Activated CD4-positive, alpha-beta T cell treated with anti-CD3 and anti-CD28 coated beads for 36 hours (primary cell): Measurements from ENCODE around the gene ERVW-1. TPM values are rescaled to one million over a fixed set of nuclear protein-coding genes. Genes with fewer than 3 reads are reported as not detected.
"Not testable (repeated sequence)": the region's sequence is repeated elsewhere in the genome, so short reads cannot be mapped to it uniquely, and the experiment has no call there.

Experiments used
- ATAC-seq: fragments of 200-7000 bp; cut with Tn5 transposase; one replicate; pipeline ENCODE4 v1.10.0; 2021; ENCODE audit warnings: mild to moderate bottlenecking, moderate library complexity
- CTCF ChIA-PET: fragments of 350-600 bp; sonication (Branson Sonifier 250); formaldehyde crosslinking; loops from one replicate; lab custom pipeline; 2021; ENCODE audit warnings: antibody characterized with exemption; lab: Charles Lee
- POLR2A ChIA-PET: fragments of 350-600 bp; sonication (Branson Sonifier 250); formaldehyde crosslinking; loops from one replicate; lab custom pipeline; 2021; ENCODE audit warnings: antibody characterized with exemption, inconsistent platforms; lab: Charles Lee
- DNase-seq: peaks from one replicate; pipeline ENCODE4 v3.0.0-alpha.2; 2020
- H3K27ac Mint-ChIP-seq: one replicate; pipeline ENCODE4 v1.8.0; 2021; ENCODE audit warnings: mixed read lengths
- H3K27me3 Mint-ChIP-seq: one replicate; pipeline ENCODE4 v1.8.0; 2021; ENCODE audit warnings: mixed read lengths
- H3K36me3 Mint-ChIP-seq: one replicate; pipeline ENCODE4 v1.8.0; 2021; ENCODE audit warnings: low read depth, mixed read lengths
- H3K4me1 Mint-ChIP-seq: one replicate; pipeline ENCODE4 v1.8.0; 2021; ENCODE audit warnings: mixed read lengths
- H3K4me3 Mint-ChIP-seq: one replicate; pipeline ENCODE4 v1.8.0; 2021; ENCODE audit warnings: mild to moderate bottlenecking, moderate library complexity, mixed read lengths
- H3K9me3 Mint-ChIP-seq: one replicate; pipeline ENCODE4 v1.8.0; 2021; ENCODE audit warnings: low read depth, mixed read lengths
- intact Hi-C, 2 experiments: fragments of 100-400 bp; cut with DNase I in 1 of 2; cut with micrococcal nuclease in 1 of 2; formaldehyde crosslinking; loops; one replicate each; pipeline versions ENCODE4 v1.14.2 to v1.15.1; 2022 to 2024; cut with DNase I, micrococcal nuclease
- total RNA-seq, 2 experiments: library from RNA; stranded (reverse); gene quantifications; one replicate each; pipeline ENCODE4 v1.2.3, GENCODE V29; 2021

ERVW-1 gene
- not detected for total RNA-seq

- CTCF ChIA-PET: interaction anchor here (0.6 kb wide), 1 partner anchor 164 kb away, joined by 3 read pairs; no protein-coding TSS in a partner anchor
Measured at GRCh38 chr7:92477681-92478080, at the start of gene ERVW-1. Gene ERVW-1 (minus strand): TSS chr7:92477946. CDS start chr7:92470381, 7,565 bp downstream.

GRCh38 chr7:92523110-92523509, 45.4 kb upstream of the ERVW-1 start:
- Mint-ChIP-seq H3K9me3 (no peaks in the 10 kb centered on the region), H3K4me1 (peaks cover 16% of the 10 kb centered on the region), H3K36me3 (no peaks in the 10 kb centered on the region), H3K27ac (no peak overlapping the region), H3K4me3 (no peak overlapping the region), H3K27me3 (no peaks in the 10 kb centered on the region)
- POLR2A ChIA-PET: no interaction called here
- CTCF ChIA-PET: interaction anchor here (0.6 kb wide), 1 partner anchor 78 kb away, joined by 3 read pairs; no protein-coding TSS in a partner anchor
- DNase-seq (no peak), ATAC-seq (no peak)
- intact Hi-C loops: no loop called here

More at GRCh38 chr7:92477681-92478080, at the start of gene ERVW-1:
- ATAC-seq, POLR2A ChIA-PET, H3K4me1 Mint-ChIP-seq, H3K9me3 Mint-ChIP-seq, H3K36me3 Mint-ChIP-seq, intact Hi-C loops, H3K27ac Mint-ChIP-seq, H3K27me3 Mint-ChIP-seq, DNase-seq, H3K4me3 Mint-ChIP-seq: not testable (repeated sequence)

GRCh38 chr7:92520024-92520423, 42.3 kb upstream of the ERVW-1 start:
- DNase-seq (no peak), ATAC-seq (no peak)
- CTCF ChIA-PET: interaction anchor here (0.6 kb wide), 1 partner anchor 93 kb away, joined by 4 read pairs; no protein-coding TSS in a partner anchor
- no peaks in the 10 kb centered on the region for H3K9me3 Mint-ChIP-seq
- peak overlapping the region; percentile 15 for H3K27ac Mint-ChIP-seq
- H3K4me1 Mint-ChIP-seq: peaks cover 7% of the 10 kb centered on the region
- no peak overlapping the region for H3K4me3 Mint-ChIP-seq
- peaks cover 7% of the 10 kb centered on the region for H3K36me3 Mint-ChIP-seq
- intact Hi-C loops: no loop called here
- no peaks in the 10 kb centered on the region for H3K27me3 Mint-ChIP-seq
- POLR2A ChIA-PET: no interaction called here

GRCh38 chr7:92517631-92518030, 39.9 kb upstream of the ERVW-1 start:
- peaks cover 7% of the 10 kb centered on the region for H3K4me1 Mint-ChIP-seq

GRCh38 chr7:92513167-92513902, 35.6 kb upstream of the ERVW-1 start:
- H3K27ac Mint-ChIP-seq: no peak overlapping the region
- CTCF ChIA-PET: no interaction called here
- DNase-seq (no peak), ATAC-seq (no peak)
- intact Hi-C loops: no loop called here
- H3K9me3 Mint-ChIP-seq: no peaks in the 10 kb centered on the region
- no peak overlapping the region for H3K4me3 Mint-ChIP-seq
- POLR2A ChIA-PET: interaction anchor here (0.6 kb wide), 1 partner anchor 306 kb away, joined by 5 read pairs; no protein-coding TSS in a partner anchor
- H3K36me3 Mint-ChIP-seq: peaks cover 18% of the 10 kb centered on the region
- no peaks in the 10 kb centered on the region for H3K27me3 Mint-ChIP-seq
- H3K4me1 Mint-ChIP-seq: peaks cover 7% of the 10 kb centered on the region

More at GRCh38 chr7:92517631-92518030, 39.9 kb upstream of the ERVW-1 start:
- ChIA-PET CTCF (interaction anchor here (0.6 to 2.6 kb wide), 3 partner anchors 12 to 29 kb away, joined by 3 to 7 read pairs (median 4); no protein-coding TSS in a partner anchor), POLR2A (interaction anchor here (0.7 to 1.0 kb wide), 2 partner anchors 10 to 11 kb away, joined by 4 to 5 read pairs; partner anchors contain the start of gene RBM48)
- Mint-ChIP-seq H3K4me3 (no peak overlapping the region), H3K9me3 (no peaks in the 10 kb centered on the region), H3K27me3 (no peaks in the 10 kb centered on the region), H3K36me3 (peaks cover 12% of the 10 kb centered on the region), H3K27ac (peak overlapping the region; percentile 34)
- intact Hi-C loops: no loop called here
- ATAC-seq (no peak), DNase-seq (no peak)

GRCh38 chr7:92508946-92509345, 31.2 kb upstream of the ERVW-1 start:
- peaks cover 18% of the 10 kb centered on the region for H3K36me3 Mint-ChIP-seq
- H3K9me3 Mint-ChIP-seq: no peaks in the 10 kb centered on the region
- H3K4me1 Mint-ChIP-seq: no peaks in the 10 kb centered on the region
- no peak for ATAC-seq
- no peak overlapping the region for H3K4me3 Mint-ChIP-seq
- no peak overlapping the region for H3K27ac Mint-ChIP-seq
- H3K27me3 Mint-ChIP-seq: no peaks in the 10 kb centered on the region
- CTCF ChIA-PET: interaction anchor here (0.6 to 0.7 kb wide), 3 partner anchors 81 to 629 kb away, joined by 3 read pairs; no protein-coding TSS in a partner anchor
- DNase-seq: no peak
- POLR2A ChIA-PET: no interaction called here
- intact Hi-C loops: no loop called here

GRCh38 chr7:92506363-92506762, 28.6 kb upstream of the ERVW-1 start:
- ATAC-seq: no peak
- CTCF ChIA-PET: interaction anchor here (0.6 kb wide), 2 partner anchors 11 to 160 kb away, joined by 3 read pairs; no protein-coding TSS in a partner anchor
- H3K27me3 Mint-ChIP-seq: no peaks in the 10 kb centered on the region
- intact Hi-C loops: no loop called here
- peaks cover 14% of the 10 kb centered on the region for H3K36me3 Mint-ChIP-seq
- H3K4me3 Mint-ChIP-seq: no peak overlapping the region
- H3K27ac Mint-ChIP-seq: no peak overlapping the region
- DNase-seq: no peak
- H3K9me3 Mint-ChIP-seq: no peaks in the 10 kb centered on the region
- no peaks in the 10 kb centered on the region for H3K4me1 Mint-ChIP-seq
- POLR2A ChIA-PET: interaction anchor here (0.6 kb wide), 1 partner anchor 54 kb away, joined by 7 read pairs; no protein-coding TSS in a partner anchor

GRCh38 chr7:92504563-92504962, 26.8 kb upstream of the ERVW-1 start:
- no peaks in the 10 kb centered on the region for H3K27me3 Mint-ChIP-seq
- no peak overlapping the region for H3K4me3 Mint-ChIP-seq
- ChIA-PET POLR2A (no interaction called here), CTCF (no interaction called here)
- no peak for DNase-seq
- H3K36me3 Mint-ChIP-seq: peaks cover 18% of the 10 kb centered on the region
- H3K27ac Mint-ChIP-seq: no peak overlapping the region
- intact Hi-C loops: no loop called here
- H3K4me1 Mint-ChIP-seq: no peaks in the 10 kb centered on the region
- H3K9me3 Mint-ChIP-seq: no peaks in the 10 kb centered on the region
- ATAC-seq: no peak

- ATAC-seq: no peak
- no peak for DNase-seq
- intact Hi-C loops: no loop called here
- Mint-ChIP-seq H3K27ac (no peak overlapping the region), H3K36me3 (peaks cover 17% of the 10 kb centered on the region), H3K9me3 (no peaks in the 10 kb centered on the region), H3K4me1 (no peaks in the 10 kb centered on the region), H3K27me3 (no peaks in the 10 kb centered on the region), H3K4me3 (no peak overlapping the region)
- POLR2A ChIA-PET: no interaction called here
- CTCF ChIA-PET: interaction anchor here (0.6 kb wide), 1 partner anchor 163 kb away, joined by 3 read pairs; no protein-coding TSS in a partner anchor
Measured at GRCh38 chr7:92503767-92504166, 26.0 kb upstream of the ERVW-1 start.

GRCh38 chr7:92498557-92498956, 20.8 kb upstream of the ERVW-1 start:
- Mint-ChIP-seq H3K4me1 (no peaks in the 10 kb centered on the region), H3K9me3 (no peaks in the 10 kb centered on the region), H3K4me3 (no peak overlapping the region), H3K27me3 (no peaks in the 10 kb centered on the region), H3K36me3 (peaks cover 12% of the 10 kb centered on the region), H3K27ac (no peak overlapping the region)
- ATAC-seq (no peak), DNase-seq (no peak)
- CTCF ChIA-PET: interaction anchor here (1.0 kb wide), 1 partner anchor 9 kb away, joined by 3 read pairs; no protein-coding TSS in a partner anchor
- intact Hi-C loops: no loop called here
- POLR2A ChIA-PET: interaction anchor here (0.7 kb wide), 1 partner anchor 44 kb away, joined by 4 read pairs; no protein-coding TSS in a partner anchor

- Mint-ChIP-seq H3K36me3 (peaks cover 10% of the 10 kb centered on the region), H3K9me3 (no peaks in the 10 kb centered on the region), H3K27ac (no peak overlapping the region), H3K4me3 (no peak overlapping the region), H3K27me3 (no peaks in the 10 kb centered on the region), H3K4me1 (no peaks in the 10 kb centered on the region)
- ChIA-PET CTCF (interaction anchor here (0.5 kb wide), 1 partner anchor 1505 kb away, joined by 4 read pairs; no protein-coding TSS in a partner anchor), POLR2A (no interaction called here)
- DNase-seq: no peak
- ATAC-seq: no peak
- intact Hi-C loops: no loop called here
Measured at GRCh38 chr7:92496876-92497275, 19.1 kb upstream of the ERVW-1 start.
